Subcutaneous adipose tissue (tissue), 4 donors: Measurements from ENCODE around the gene RTRAF. TPM values are rescaled to one million over a fixed set of nuclear protein-coding genes. Genes with fewer than 3 reads are reported as not detected.

Source experiments
- total RNA-seq, 4 donors: library from RNA; depleted of rRNA; stranded (reverse); fragments of >200 nt; gene quantifications; one replicate each; pipeline ENCODE4 v1.1.0, GENCODE V29; 2016
- TF ChIP-seq, protein P1 (sequence below): fragments of 450-650 bp; IDR thresholded peaks from one replicate; pipeline ENCODE4 v1.5.1; 2016; ENCODE audit warnings: low read depth, mild to moderate bottlenecking, control low read depth, antibody characterized with exemption, moderate library complexity

The RTRAF gene
- total RNA-seq, 4 donors from 2014 or later: 65.0 to 161 (median 82.4) TPM

DNA sequence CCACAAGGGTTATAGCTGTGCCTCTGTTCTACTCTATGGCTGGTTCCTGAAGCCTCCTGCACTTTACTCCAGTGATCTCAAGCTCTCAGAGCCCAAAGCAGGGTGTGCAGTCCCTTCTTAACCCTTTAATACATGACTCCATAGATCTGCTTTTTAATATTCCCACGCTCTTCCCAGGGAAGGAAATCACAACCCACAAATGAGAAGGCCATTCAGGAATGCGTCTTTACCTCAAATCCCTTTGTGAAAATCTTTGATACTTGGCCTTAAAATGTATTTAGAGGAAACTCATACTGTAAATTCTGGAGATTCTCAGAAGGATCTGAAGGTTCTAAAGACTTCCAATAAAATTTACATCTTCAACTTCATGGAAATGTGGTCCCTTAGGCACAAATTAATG is 62.5 kb downstream of the RTRAF start:
- TF ChIP-seq, protein P1, sequence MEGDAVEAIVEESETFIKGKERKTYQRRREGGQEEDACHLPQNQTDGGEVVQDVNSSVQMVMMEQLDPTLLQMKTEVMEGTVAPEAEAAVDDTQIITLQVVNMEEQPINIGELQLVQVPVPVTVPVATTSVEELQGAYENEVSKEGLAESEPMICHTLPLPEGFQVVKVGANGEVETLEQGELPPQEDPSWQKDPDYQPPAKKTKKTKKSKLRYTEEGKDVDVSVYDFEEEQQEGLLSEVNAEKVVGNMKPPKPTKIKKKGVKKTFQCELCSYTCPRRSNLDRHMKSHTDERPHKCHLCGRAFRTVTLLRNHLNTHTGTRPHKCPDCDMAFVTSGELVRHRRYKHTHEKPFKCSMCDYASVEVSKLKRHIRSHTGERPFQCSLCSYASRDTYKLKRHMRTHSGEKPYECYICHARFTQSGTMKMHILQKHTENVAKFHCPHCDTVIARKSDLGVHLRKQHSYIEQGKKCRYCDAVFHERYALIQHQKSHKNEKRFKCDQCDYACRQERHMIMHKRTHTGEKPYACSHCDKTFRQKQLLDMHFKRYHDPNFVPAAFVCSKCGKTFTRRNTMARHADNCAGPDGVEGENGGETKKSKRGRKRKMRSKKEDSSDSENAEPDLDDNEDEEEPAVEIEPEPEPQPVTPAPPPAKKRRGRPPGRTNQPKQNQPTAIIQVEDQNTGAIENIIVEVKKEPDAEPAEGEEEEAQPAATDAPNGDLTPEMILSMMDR: no peak

DNA sequence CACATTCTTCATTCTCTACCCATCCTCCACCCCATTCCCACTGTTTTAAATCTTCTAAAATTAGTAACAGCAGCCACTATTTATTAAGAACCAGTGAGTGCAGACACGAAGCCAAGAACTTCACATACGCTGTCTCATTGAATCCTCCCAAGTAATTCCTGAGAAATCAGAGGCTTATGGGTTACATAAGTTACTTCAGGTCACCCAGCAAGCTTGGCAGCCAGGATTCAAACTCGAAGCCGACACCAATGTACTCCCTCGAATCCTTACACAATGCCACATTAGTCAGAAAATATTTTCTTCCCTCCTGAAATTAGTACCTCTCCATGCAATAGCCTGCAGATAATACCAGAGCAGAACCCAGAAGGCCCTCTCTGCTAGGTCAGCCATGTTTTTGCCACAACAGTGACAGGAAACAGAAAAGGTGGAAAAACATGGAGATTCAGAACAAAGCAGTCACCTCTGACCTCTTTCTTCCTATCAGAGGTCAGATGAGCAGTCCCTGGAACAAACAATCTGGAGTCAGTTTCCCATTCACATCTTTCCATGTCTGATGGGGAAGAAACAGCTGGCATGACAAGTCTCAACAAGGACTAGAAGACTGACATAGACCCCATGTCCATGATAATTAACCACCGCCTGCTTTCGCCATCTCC is 63.1 kb downstream of the RTRAF start:
- TF ChIP-seq, protein P1: no peak

DNA sequence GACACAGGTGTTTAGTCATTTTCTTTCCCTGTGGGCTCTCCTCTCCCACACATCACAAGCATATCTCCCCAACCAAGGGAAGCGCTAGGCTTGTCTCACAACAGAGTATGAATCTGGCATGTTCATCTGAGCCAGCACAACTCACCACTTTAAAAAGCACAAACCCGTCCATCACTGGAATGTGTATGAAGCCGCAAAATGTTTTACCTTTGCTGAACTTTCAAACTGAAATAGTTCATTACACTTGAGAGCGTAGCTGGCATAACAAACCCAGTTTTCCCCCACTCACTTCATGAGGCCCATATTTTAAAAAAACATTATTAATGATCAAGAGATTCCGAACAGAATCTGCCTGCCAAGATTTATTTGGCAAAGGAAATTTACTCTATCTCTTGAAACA is 63.7 kb downstream of the RTRAF start:
- TF ChIP-seq, protein P1: no peak

DNA sequence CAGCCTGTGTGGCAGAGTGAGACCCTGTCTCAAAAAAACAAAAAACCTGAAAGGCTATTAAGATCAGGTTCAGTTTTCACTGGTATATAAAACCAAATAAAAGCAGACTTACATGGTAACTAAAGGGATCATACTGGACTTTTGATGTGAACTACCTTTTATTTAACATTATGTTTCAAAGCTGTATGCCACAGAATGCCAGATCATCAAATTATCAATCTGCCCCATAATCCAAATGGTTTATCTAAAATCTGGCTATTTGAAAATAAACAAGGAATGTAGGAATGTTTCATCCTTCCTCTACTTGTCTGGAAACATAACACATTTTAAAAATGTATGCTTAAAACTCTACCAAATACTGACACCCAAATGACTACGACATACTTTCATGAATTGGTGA is 65.3 kb downstream of the RTRAF start:
- TF ChIP-seq, protein P1: no peak

DNA sequence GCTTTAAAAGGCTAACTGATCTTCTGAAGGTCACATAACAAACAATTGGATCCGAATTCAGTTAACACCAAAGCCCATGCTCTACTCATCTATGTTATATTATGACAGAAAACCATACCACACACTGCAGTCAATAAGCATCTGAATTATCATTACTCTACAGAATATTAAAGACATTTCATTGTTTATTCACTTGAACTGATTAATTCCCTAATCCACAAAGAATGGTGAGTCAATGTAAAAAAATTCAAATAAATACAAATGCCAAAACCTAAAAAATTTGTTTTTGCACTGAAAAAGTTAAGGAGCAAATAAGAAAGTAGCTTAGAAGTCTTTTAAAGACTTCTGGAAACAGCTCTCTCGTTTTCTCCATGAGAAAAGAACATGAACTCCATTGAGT is 65.8 kb downstream of the RTRAF start:
- TF ChIP-seq, protein P1: no peak

- TF ChIP-seq, protein P1: no peak
Measured at GRCh38 chr14:52058341-52058740, 69.0 kb downstream of the RTRAF start.

- TF ChIP-seq, protein P1: no peak
Measured at GRCh38 chr14:52059649-52060048, 70.3 kb downstream of the RTRAF start.
